K562 (cell line): ENCODE measurements around the gene SMIM12. TPM values are rescaled to one million over a fixed set of nuclear protein-coding genes. Genes with fewer than 3 reads are reported as not detected.
A peak's percentile ranks its signal among the peaks of the same experiment; 100 is the strongest.

ENCODE experiments used
- CBX3 ChIP-seq, 2 experiments: IDR thresholded peaks; 1 replicate in 1 of 2; 2 replicates in 1 of 2; pipeline ENCODE4 v1.6.1; 2012; ENCODE audit warnings: inconsistent platforms in 2 of 2, low read length in 2 of 2, borderline replicate concordance in 1 of 2, control low read depth in 1 of 2
- DDX20 ChIP-seq: fragments of 450-650 bp; IDR thresholded peaks from 2 replicates; pipeline ENCODE4 v1.6.1; 2016; ENCODE audit warnings: missing genetic modification characterization, low read depth, mild to moderate bottlenecking, missing compliant biosample characterization, moderate library complexity
- EGR1 ChIP-seq: fragments of 450-650 bp; conservative IDR thresholded peaks from 2 replicates; pipeline ENCODE4 v1.6.1; 2017; ENCODE audit warnings: mild to moderate bottlenecking
- ELF4 ChIP-seq: fragments of 450-650 bp; formaldehyde crosslinking; IDR thresholded peaks from 2 replicates; pipeline ENCODE4 v1.4.0; 2022; ENCODE audit warnings: missing genetic modification characterization
- GABPB1 ChIP-seq: sonication (generic); formaldehyde crosslinking; IDR thresholded peaks from 2 replicates; pipeline ENCODE4 v1.8.0; 2022; ENCODE audit warnings: mild to moderate bottlenecking, missing genetic modification reagents
- GATAD2A ChIP-seq: fragments of 450-650 bp; IDR thresholded peaks from 2 replicates; pipeline ENCODE4 v1.6.1; 2017
- GTF2E2 ChIP-seq: fragments of 200-800 bp; sonication (Bioruptor generic); IDR thresholded peaks from 2 replicates; pipeline ENCODE4 v1.6.1; 2016; ENCODE audit warnings: missing genetic modification characterization, missing compliant biosample characterization
- KDM1A ChIP-seq, 2 experiments: fragments of 450-650 bp; IDR thresholded peaks; 2 replicates each; pipeline ENCODE4 v1.6.1; 2016; ENCODE audit warnings: mild to moderate bottlenecking in 2 of 2
- KLF13 ChIP-seq: fragments of 450-650 bp; IDR thresholded peaks from 2 replicates; pipeline ENCODE4 v1.6.1; 2016; ENCODE audit warnings: missing genetic modification characterization, low read depth, mild to moderate bottlenecking, missing compliant biosample characterization, moderate library complexity, borderline replicate concordance
- MAFK ChIP-seq: IDR thresholded peaks from 2 replicates; pipeline ENCODE4 v1.6.1; 2011; ENCODE audit warnings: low read length, improper control_type of control experiment
- RAD21 ChIP-seq, 2 experiments: fragments of 250-450 bp in 1 of 2; fragments of 450-650 bp in 1 of 2; sonication (Bioruptor Pico) in 1 of 2; formaldehyde crosslinking in 1 of 2; IDR thresholded peaks in 1 of 2; conservative IDR thresholded peaks in 1 of 2; 2 replicates each; pipeline versions ENCODE4 v1.4.0 to v1.8.0; 2020 to 2022; ENCODE audit warnings: mild to moderate bottlenecking in 2 of 2, moderate library complexity in 1 of 2
- TARDBP ChIP-seq: fragments of 450-650 bp; IDR thresholded peaks from 2 replicates; pipeline ENCODE4 v1.6.1; 2016
- U2AF2 ChIP-seq: fragments of 200-400 bp; formaldehyde crosslinking; optimal IDR thresholded peaks from 2 replicates; pipeline ENCODE3; 2017; ENCODE audit warnings: low read depth, mild to moderate bottlenecking, low read length
- YY1 ChIP-seq, 3 experiments: IDR thresholded peaks; 2 replicates each; pipeline ENCODE4 v1.6.1; 2011; ENCODE audit warnings: low read length in 2 of 3, mild to moderate bottlenecking in 2 of 3, moderate library complexity in 2 of 3, borderline replicate concordance in 1 of 3, control low read depth in 1 of 3, low read depth in 1 of 3; ENCODE audit not compliant: insufficient read depth in 3 of 3, insufficient replicate concordance in 2 of 3, control insufficient read depth in 1 of 3, insufficient read length in 1 of 3; ENCODE audit errors: extremely low read depth in 1 of 3
- ZKSCAN1 ChIP-seq: fragments of 150-350 bp; IDR thresholded peaks from 2 replicates; pipeline ENCODE4 v1.6.1; 2016; ENCODE audit warnings: low read depth, low read length
- ZNF165 ChIP-seq: fragments of 250-450 bp; sonication (Bioruptor Pico); IDR thresholded peaks from 2 replicates; pipeline ENCODE4 v1.4.0; 2020; ENCODE audit warnings: borderline replicate concordance
- ZNF583 ChIP-seq: fragments of 250-450 bp; sonication (Bioruptor Pico); IDR thresholded peaks from 2 replicates; pipeline ENCODE4 v1.4.0; 2020
- polyA plus RNA-seq, 8 experiments: library from polyadenylated mRNA; depleted of rRNA in 4 of 8; stranded (reverse) in 5 of 8; unstranded in 3 of 8; fragments of >200 nt; fragmentation: Nextera tagmentation in 2 of 8; fragmentation: Illumina TruSeq in 1 of 8; extraction: Ambion mirVana in 2 of 8; extraction: Trizol in 1 of 8; gene quantifications; 2 replicates each; pipeline versions ENCODE4 v1.2.1 to v1.2.3, GENCODE V29; 2011 to 2014; ENCODE audit warnings: inconsistent platforms in 1 of 8, missing spikeins in 1 of 8
- total RNA-seq, 7 experiments: library from RNA; depleted of rRNA in 6 of 7; stranded (reverse); fragments of >200 nt in 6 of 7; fragmentation: Illumina TruSeq in 2 of 7; extraction: Trizol in 2 of 7; gene quantifications; 2 replicates each; pipeline versions ENCODE4 v1.2.1 to v1.2.3, GENCODE V29; 2011 to 2021; ENCODE audit warnings: low replicate concordance in 1 of 7
- TF ChIP-seq, protein P1 (sequence below): IDR thresholded peaks from 2 replicates; pipeline ENCODE4 v1.6.1; 2011; ENCODE audit not compliant: insufficient read length; ENCODE audit errors: extremely low read depth
- TF ChIP-seq, protein P2 (sequence below), 3 experiments: IDR thresholded peaks in 2 of 3; conservative IDR thresholded peaks in 1 of 3; 2 replicates each; pipeline ENCODE4 v1.5.1; 2011 to 2012; ENCODE audit warnings: low read length in 3 of 3, mild to moderate bottlenecking in 3 of 3, control low read depth in 2 of 3, improper control_type of control experiment in 1 of 3, inconsistent platforms in 1 of 3, low read depth in 1 of 3, mixed read lengths in 1 of 3, moderate library complexity in 1 of 3; ENCODE audit not compliant: insufficient read depth in 2 of 3
- TF ChIP-seq, protein P3 (sequence below): sonication (generic); formaldehyde crosslinking; IDR thresholded peaks from 2 replicates; pipeline ENCODE4 v1.8.1; 2023; ENCODE audit warnings: mild to moderate bottlenecking, missing genetic modification reagents, moderate library complexity
- TF ChIP-seq, protein P4 (sequence below): sonication (generic); formaldehyde crosslinking; IDR thresholded peaks from 2 replicates; pipeline ENCODE4 v1.8.1; 2022; ENCODE audit warnings: missing genetic modification reagents
- TF ChIP-seq, protein P5 (sequence below): sonication (generic); formaldehyde crosslinking; IDR thresholded peaks from 2 replicates; pipeline ENCODE4 v1.8.1; 2023; ENCODE audit warnings: mild to moderate bottlenecking, missing genetic modification reagents

The SMIM12 gene
- total and polyA plus RNA-seq, 9 of the 15 experiments (the other 6 are each of a cell fraction or from before 2014, with no cell fraction given), result 51.7 to 112 (median 63.9) TPM

DNA sequence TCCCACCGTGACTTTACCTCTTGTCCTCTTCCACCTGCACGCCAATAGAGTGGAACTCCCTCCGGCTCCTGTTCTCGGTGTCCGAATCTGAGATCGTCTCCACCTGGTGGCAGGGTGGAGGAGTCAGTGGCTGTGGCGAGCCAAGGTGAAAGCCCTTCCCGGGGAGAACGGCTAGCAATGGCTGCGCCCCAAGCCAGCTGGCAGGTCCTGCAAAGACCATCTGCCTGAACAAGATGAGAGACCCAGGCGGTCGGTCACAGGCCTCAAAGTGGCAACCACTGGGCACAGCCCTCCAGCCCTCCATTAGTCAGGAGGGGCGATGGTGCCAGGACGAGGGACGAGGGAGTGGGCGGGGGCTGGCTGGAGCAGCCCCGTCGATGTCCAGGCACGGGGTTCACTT lies 25.4 kb upstream of the SMIM12 start (continued):
- TF ChIP-seq ZKSCAN1 (no peak), KLF13 (tag) (no peak), GTF2E2 (no peak), GATAD2A (no peak), EGR1 (0 out of 2 replicates have a peak, but pooled peaks have one; percentile 9), RAD21 (CRISPR knock-in tag; conservative IDR thresholded peaks at IDR 0.05 in 1 of 2, IDR thresholded peaks at IDR 0.05 in 1 of 2) (peak in 1 of 2 experiments; percentile 19; a peak in 1 of 4 replicates), U2AF2 (no peak), DDX20 (tag) (no peak), CBX3 (IDR thresholded peaks at IDR 0.05; ENCODE audit: borderline replicate concordance in 1 of 2, low read length in 2 of 2) (no peak), ELF4 (CRISPR knock-in tag) (no peak), ZNF165 (CRISPR knock-in tag) (no peak), KDM1A (IDR thresholded peaks at IDR 0.05) (no peak), MAFK (no peak), GABPB1 (CRISPR knock-in tag) (no peak), TARDBP (no peak), ZNF583 (CRISPR knock-in tag) (no peak), YY1 (IDR thresholded peaks at IDR 0.05; ENCODE audit: borderline replicate concordance in 1 of 3, control insufficient read depth in 1 of 3, extremely low read depth in 1 of 3, insufficient read depth in 3 of 3, insufficient read length in 1 of 3, insufficient replicate concordance in 2 of 3, low read depth in 1 of 3, low read length in 2 of 3) (peak in 1 of 3 experiments; percentile 22)
- TF ChIP-seq, protein P1, sequence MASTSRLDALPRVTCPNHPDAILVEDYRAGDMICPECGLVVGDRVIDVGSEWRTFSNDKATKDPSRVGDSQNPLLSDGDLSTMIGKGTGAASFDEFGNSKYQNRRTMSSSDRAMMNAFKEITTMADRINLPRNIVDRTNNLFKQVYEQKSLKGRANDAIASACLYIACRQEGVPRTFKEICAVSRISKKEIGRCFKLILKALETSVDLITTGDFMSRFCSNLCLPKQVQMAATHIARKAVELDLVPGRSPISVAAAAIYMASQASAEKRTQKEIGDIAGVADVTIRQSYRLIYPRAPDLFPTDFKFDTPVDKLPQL, result no peak
- TF ChIP-seq, protein P2, sequence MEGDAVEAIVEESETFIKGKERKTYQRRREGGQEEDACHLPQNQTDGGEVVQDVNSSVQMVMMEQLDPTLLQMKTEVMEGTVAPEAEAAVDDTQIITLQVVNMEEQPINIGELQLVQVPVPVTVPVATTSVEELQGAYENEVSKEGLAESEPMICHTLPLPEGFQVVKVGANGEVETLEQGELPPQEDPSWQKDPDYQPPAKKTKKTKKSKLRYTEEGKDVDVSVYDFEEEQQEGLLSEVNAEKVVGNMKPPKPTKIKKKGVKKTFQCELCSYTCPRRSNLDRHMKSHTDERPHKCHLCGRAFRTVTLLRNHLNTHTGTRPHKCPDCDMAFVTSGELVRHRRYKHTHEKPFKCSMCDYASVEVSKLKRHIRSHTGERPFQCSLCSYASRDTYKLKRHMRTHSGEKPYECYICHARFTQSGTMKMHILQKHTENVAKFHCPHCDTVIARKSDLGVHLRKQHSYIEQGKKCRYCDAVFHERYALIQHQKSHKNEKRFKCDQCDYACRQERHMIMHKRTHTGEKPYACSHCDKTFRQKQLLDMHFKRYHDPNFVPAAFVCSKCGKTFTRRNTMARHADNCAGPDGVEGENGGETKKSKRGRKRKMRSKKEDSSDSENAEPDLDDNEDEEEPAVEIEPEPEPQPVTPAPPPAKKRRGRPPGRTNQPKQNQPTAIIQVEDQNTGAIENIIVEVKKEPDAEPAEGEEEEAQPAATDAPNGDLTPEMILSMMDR (IDR thresholded peaks at IDR 0.05 in 2 of 3, conservative IDR thresholded peaks at IDR 0.05 in 1 of 3; ENCODE audit: insufficient read depth in 2 of 3, low read depth in 1 of 3, low read length in 3 of 3), result peak; percentile 20 to 37 (median 36); a peak in 2 of 6 replicates
- TF ChIP-seq, protein P3, sequence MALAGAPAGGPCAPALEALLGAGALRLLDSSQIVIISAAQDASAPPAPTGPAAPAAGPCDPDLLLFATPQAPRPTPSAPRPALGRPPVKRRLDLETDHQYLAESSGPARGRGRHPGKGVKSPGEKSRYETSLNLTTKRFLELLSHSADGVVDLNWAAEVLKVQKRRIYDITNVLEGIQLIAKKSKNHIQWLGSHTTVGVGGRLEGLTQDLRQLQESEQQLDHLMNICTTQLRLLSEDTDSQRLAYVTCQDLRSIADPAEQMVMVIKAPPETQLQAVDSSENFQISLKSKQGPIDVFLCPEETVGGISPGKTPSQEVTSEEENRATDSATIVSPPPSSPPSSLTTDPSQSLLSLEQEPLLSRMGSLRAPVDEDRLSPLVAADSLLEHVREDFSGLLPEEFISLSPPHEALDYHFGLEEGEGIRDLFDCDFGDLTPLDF (CRISPR knock-in tag), result no peak
- TF ChIP-seq, protein P4, sequence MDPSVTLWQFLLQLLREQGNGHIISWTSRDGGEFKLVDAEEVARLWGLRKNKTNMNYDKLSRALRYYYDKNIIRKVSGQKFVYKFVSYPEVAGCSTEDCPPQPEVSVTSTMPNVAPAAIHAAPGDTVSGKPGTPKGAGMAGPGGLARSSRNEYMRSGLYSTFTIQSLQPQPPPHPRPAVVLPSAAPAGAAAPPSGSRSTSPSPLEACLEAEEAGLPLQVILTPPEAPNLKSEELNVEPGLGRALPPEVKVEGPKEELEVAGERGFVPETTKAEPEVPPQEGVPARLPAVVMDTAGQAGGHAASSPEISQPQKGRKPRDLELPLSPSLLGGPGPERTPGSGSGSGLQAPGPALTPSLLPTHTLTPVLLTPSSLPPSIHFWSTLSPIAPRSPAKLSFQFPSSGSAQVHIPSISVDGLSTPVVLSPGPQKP (CRISPR knock-in tag), result no peak
- TF ChIP-seq, protein P5, sequence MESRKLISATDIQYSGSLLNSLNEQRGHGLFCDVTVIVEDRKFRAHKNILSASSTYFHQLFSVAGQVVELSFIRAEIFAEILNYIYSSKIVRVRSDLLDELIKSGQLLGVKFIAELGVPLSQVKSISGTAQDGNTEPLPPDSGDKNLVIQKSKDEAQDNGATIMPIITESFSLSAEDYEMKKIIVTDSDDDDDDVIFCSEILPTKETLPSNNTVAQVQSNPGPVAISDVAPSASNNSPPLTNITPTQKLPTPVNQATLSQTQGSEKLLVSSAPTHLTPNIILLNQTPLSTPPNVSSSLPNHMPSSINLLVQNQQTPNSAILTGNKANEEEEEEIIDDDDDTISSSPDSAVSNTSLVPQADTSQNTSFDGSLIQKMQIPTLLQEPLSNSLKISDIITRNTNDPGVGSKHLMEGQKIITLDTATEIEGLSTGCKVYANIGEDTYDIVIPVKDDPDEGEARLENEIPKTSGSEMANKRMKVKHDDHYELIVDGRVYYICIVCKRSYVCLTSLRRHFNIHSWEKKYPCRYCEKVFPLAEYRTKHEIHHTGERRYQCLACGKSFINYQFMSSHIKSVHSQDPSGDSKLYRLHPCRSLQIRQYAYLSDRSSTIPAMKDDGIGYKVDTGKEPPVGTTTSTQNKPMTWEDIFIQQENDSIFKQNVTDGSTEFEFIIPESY (CRISPR knock-in tag), result no peak
